Heart left ventricle (tissue), 16 donors: ENCODE measurements around the gene TACR1. TPM values are rescaled to one million over a fixed set of nuclear protein-coding genes. Genes with fewer than 3 reads are reported as not detected.

ENCODE experiments used
- ATAC-seq, 4 donors: fragments of 200-7000 bp; cut with Tn5 transposase; one replicate each; pipeline ENCODE4 v1.9.1; 2020 to 2022; ENCODE audit warnings: moderate library complexity in 4 of 4, mild to moderate bottlenecking in 3 of 4, moderate number of reproducible peaks in 1 of 4
- DNase-seq, 5 donors: peaks; one replicate each; pipeline ENCODE4 v3.0.0-alpha.2; 2020
- H3K27ac ChIP-seq, 12 donors: fragments of 200-600 bp; sonication (generic) in 4 of 12; one replicate each; pipeline versions ENCODE4 v1.5.0 to v1.8.0; 2016 to 2022; ENCODE audit warnings: mild to moderate bottlenecking in 2 of 12
- H3K27me3 ChIP-seq, 9 donors: fragments of 200-600 bp; sonication (generic) in 2 of 9; one replicate each; pipeline versions ENCODE4 v1.5.1 to v1.8.0; 2016 to 2022; ENCODE audit warnings: mild to moderate bottlenecking in 3 of 9
- H3K36me3 ChIP-seq, 9 donors: fragments of 200-600 bp; sonication (generic) in 2 of 9; one replicate each; pipeline versions ENCODE4 v1.5.0 to v1.8.0; 2018 to 2022; ENCODE audit warnings: mild to moderate bottlenecking in 2 of 9
- H3K4me1 ChIP-seq, 12 donors: fragments of 200-600 bp; sonication (generic) in 4 of 12; one replicate each; pipeline versions ENCODE4 v1.5.0 to v1.8.0; 2016 to 2022; ENCODE audit warnings: mild to moderate bottlenecking in 3 of 12
- H3K4me3 ChIP-seq, 12 donors: fragments of 200-600 bp; sonication (generic) in 4 of 12; one replicate each; pipeline versions ENCODE4 v1.5.0 to v1.8.0; 2017 to 2022; ENCODE audit warnings: mild to moderate bottlenecking in 9 of 12, moderate library complexity in 4 of 12
- H3K9me3 ChIP-seq, 12 donors: fragments of 200-600 bp; sonication (generic) in 4 of 12; one replicate each; pipeline versions ENCODE4 v1.5.0 to v1.8.0; 2016 to 2022; ENCODE audit warnings: mild to moderate bottlenecking in 1 of 12
- POLR2A ChIP-seq, 2 donors: fragments of 450-650 bp; IDR thresholded peaks; one replicate each; pipeline ENCODE4 v1.6.1; 2017; ENCODE audit warnings: antibody characterized with exemption in 2 of 2, mild to moderate bottlenecking in 2 of 2, moderate library complexity in 2 of 2
- WGBS, 4 donors: extraction: QIAGEN DNeasy Blood & Tissue Kit in 2 of 4; methylation state at CpG; one replicate each; pipeline versions ENCODE4 v1.1.5 to v1.1.7; 2013 to 2018; 5-methylcytosine and 5-hydroxymethylcytosine counted together
- intact Hi-C, 10 donors: fragments of 100-400 bp; cut with DNase I; formaldehyde crosslinking; loops; one replicate each; pipeline versions ENCODE4 v1.11.1 to v1.14.2; 2022
- polyA plus RNA-seq, 2 donors: library from polyadenylated mRNA; stranded (reverse); fragments of 200-250 nt; gene quantifications; one replicate each; pipeline ENCODE4 v1.2.3, GENCODE V29; 2013
- total RNA-seq, 9 donors: library from RNA; depleted of rRNA in 2 of 9; stranded (reverse); fragments of >200 nt in 2 of 9; fragmentation: NEBNext Ultra II Directional in 3 of 9; extraction: Animal tissue kit (Norgen Biotek cat#: 25700) in 3 of 9; gene quantifications; one replicate each; pipeline versions ENCODE4 v1.1.0 to v1.2.4, GENCODE V29; 2016 to 2023
- TF ChIP-seq, protein P1 (sequence below), 12 donors: fragments of 200-600 bp; sonication (generic) in 4 of 12; IDR thresholded peaks; one replicate each; pipeline versions ENCODE4 v1.5.0 to v1.8.0; 2018 to 2022; ENCODE audit warnings: antibody characterized with exemption in 12 of 12, mild to moderate bottlenecking in 5 of 12
- donor health status: ischemic (EF 13 %, LVEDD 7.1; RV severe dilation, severe dysfunction).
- donor health status: healthy with polysubstance abuse.
- donor health status: DM: no; HTN: yes; CAD: no.
- donor health status: DM: no; HTN: no; CAD: no.
- donor health status: ischemic (EF 25% LVEDD 6.9; RV normal size, moderate dysfunction).
- donor health status: ischemic (EF 25% LVEDD 5.7; RV mildly dilated, moderate dysfunction).
- donor health status: healthy.
- donor health status: DM: yes; HTN: yes; CAD: no.
- donor health status: ischemic (EF 35%, LVEDD 5.7; RV mildly dilated, moderate dysfunction).
- donor health status: nonischemic (EF 11% LVEDD 7.7; RV severe dilation, severe dysfunction).
- donor health status: DM: yes; HTN: yes; CAD: no.
- donor health status: PGD.
- donor health status: ischemic (EF 29% LVEDD 5.4; RV normal size, mild dysfunction).
- donor health status: nonischemic (EF 23%, LVEDD 6.1; RV moderate dilation, normal function).

TACR1 gene
- total and polyA plus RNA-seq, 11 donors = 0.01 to 0.59 (median 0.35) TPM; not detected in 4

DNA sequence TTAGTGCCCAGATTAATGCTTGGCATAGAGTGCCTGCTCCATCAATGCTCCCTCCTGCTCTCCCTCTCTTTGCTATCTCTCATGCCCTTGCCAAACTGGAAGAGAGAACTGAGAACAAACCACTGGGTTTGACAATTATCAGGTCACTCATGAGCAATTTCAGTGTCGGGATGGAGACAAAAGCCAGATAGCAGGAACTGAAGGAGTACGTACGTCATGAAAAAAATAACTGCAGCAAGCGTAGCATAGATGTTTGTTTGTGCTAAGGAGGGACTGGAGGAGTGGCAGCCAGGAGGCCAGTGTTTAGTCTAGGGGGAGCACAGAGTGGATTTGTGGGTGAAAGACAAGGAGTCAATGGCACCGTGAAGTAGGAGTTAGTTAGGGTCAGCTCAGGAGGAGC is 127.6 kb downstream of the TACR1 start:
- no peak for ATAC-seq
- Histone ChIP-seq H3K4me1 (no peaks in the 10 kb centered on the region), H3K36me3 (no peaks in the 10 kb centered on the region), H3K4me3 (no peak overlapping the region), H3K27ac (no peak overlapping the region), H3K27me3 (no peaks in the 10 kb centered on the region), H3K9me3 (no peaks in the 10 kb centered on the region)
- no peak for DNase-seq
- intact Hi-C loops = loop anchor here in 1 of 10 donors (5.0 kb wide), 1 partner anchor 251 kb away; no protein-coding TSS in a partner anchor
- WGBS, 4 donors = 84 to 90% (median 85%) methylated on average over 5 of the region's 5 CpGs
- TF ChIP-seq, protein P1, sequence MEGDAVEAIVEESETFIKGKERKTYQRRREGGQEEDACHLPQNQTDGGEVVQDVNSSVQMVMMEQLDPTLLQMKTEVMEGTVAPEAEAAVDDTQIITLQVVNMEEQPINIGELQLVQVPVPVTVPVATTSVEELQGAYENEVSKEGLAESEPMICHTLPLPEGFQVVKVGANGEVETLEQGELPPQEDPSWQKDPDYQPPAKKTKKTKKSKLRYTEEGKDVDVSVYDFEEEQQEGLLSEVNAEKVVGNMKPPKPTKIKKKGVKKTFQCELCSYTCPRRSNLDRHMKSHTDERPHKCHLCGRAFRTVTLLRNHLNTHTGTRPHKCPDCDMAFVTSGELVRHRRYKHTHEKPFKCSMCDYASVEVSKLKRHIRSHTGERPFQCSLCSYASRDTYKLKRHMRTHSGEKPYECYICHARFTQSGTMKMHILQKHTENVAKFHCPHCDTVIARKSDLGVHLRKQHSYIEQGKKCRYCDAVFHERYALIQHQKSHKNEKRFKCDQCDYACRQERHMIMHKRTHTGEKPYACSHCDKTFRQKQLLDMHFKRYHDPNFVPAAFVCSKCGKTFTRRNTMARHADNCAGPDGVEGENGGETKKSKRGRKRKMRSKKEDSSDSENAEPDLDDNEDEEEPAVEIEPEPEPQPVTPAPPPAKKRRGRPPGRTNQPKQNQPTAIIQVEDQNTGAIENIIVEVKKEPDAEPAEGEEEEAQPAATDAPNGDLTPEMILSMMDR (IDR thresholded peaks at IDR 0.05) = no peak
- no peak for TF ChIP-seq POLR2A (IDR thresholded peaks at IDR 0.05)

DNA sequence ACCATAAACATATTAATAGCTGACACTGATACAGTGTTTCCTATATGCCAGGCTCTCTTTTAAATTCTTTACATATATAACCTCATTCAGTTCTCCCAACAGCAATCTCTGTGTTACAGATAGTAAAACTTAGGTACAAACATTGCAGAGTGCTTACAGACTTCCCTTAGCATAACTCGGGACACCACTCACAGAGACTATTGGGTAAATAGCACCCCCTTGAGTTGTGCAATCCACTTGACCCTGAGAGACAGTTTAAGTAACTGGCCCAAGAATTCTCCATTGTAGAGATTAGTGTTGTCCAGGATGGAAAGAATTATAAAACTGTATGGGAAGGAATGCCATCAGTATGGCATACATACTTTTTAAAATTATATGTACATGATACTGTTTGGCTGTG is 130.8 kb downstream of the TACR1 start:
- WGBS, 4 donors = 46 to 92% (median 49%) methylated on average over 1 of the region's 1 CpG
- Histone ChIP-seq H3K36me3 (no peaks in the 10 kb centered on the region), H3K9me3 (no peaks in the 10 kb centered on the region), H3K27me3 (no peaks in the 10 kb centered on the region), H3K4me3 (no peak overlapping the region), H3K27ac (no peak overlapping the region), H3K4me1 (no peaks in the 10 kb centered on the region)
- intact Hi-C loops = loop anchor here in 7 of 10 donors (2.0 to 10.0 kb wide), 4 partner anchors 146 to 336 kb away; no protein-coding TSS in a partner anchor
- no peak for TF ChIP-seq POLR2A (IDR thresholded peaks at IDR 0.05)
- TF ChIP-seq, protein P1 (IDR thresholded peaks at IDR 0.05) = peak in 1 of 12 donors; percentile 6
- ATAC-seq = no peak
- no peak for DNase-seq

DNA sequence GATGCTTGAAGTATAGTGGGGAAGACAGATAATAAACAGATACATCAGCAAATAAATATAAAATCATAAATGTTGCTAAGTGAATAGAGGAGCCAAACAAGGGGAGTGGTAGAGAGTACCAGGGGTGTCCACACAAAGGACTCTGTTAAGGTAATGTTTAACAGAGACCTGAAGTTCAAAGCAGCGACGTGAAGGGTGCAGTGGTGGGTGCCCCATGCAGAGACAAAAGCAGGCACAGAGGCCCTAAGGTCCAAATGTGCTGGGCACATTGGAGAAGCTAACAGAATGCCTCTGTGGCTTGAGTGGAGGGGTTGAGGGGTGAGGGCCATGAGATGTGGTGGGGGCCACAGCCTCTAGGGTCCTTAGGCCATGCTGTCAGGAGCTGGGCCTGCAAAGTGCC is 131.8 kb downstream of the TACR1 start:
- H3K9me3 ChIP-seq = no peaks in the 10 kb centered on the region
- ATAC-seq = no peak
- intact Hi-C loops = loop anchor here in 6 of 10 donors (5.0 to 10.0 kb wide), 3 partner anchors 145 to 337 kb away; no protein-coding TSS in a partner anchor
- H3K4me3 ChIP-seq = no peak overlapping the region
- no peaks in the 10 kb centered on the region for H3K36me3 ChIP-seq
- 96 to 98% (median 97%) methylated on average over 2 of the region's 2 CpGs for whole genome bisulfite sequencing, 4 donors
- no peak for TF ChIP-seq POLR2A (IDR thresholded peaks at IDR 0.05)
- TF ChIP-seq, protein P1 (IDR thresholded peaks at IDR 0.05) = no peak
- no peak overlapping the region for H3K27ac ChIP-seq
- H3K4me1 ChIP-seq = no peaks in the 10 kb centered on the region
- DNase-seq = no peak
- H3K27me3 ChIP-seq = no peaks in the 10 kb centered on the region

DNA sequence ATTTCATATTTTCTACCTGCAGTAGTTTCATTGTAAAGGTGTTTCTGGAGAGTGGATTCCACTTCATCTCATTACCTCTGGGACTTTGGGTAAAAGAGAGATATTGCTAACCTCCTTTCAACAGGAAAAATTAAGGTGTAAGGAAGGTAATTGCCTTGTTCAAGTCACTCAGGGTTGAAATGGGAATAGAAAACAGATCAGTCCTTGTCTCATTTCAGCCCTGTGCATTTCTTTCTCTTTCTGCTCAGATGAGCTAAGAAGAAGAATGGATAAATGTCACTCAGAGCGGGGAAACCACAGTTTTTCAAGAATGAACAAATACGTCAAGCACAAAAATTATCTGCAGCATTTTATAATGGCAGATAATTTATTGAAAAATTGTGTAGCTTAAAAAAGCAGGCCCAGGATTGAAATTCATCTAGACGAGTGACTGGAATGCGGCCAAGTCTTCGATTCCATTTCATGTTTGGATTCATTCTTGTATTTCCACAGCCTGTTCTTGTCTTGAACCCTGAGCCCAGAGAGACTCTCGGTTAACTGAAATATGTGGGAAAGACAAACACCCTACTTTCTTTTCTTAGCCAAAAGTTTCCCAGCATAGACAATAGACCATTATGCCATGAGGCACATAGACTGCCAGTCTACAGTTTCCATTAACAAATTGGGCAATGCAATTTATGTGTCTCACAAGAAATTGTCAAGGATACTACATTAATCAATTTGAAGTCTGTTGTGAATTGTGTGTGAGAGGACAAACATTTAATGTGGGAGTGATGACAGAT is 133.0 kb downstream of the TACR1 start:
- no peaks in the 10 kb centered on the region for H3K4me1 ChIP-seq
- no peak for ATAC-seq
- TF ChIP-seq POLR2A (IDR thresholded peaks at IDR 0.05) = no peak
- TF ChIP-seq, protein P1 (IDR thresholded peaks at IDR 0.05) = no peak
- intact Hi-C loops = loop anchor here in 6 of 10 donors (5.0 to 10.0 kb wide), 3 partner anchors 144 to 338 kb away; no protein-coding TSS in a partner anchor
- H3K4me3 ChIP-seq = no peak overlapping the region
- 83 to 88% (median 87%) methylated on average over 6 of the region's 6 CpGs for whole genome bisulfite sequencing, 4 donors
- no peak overlapping the region for H3K27ac ChIP-seq
- H3K9me3 ChIP-seq = no peaks in the 10 kb centered on the region
- no peaks in the 10 kb centered on the region for H3K27me3 ChIP-seq
- no peak for DNase-seq
- no peaks in the 10 kb centered on the region for H3K36me3 ChIP-seq
